Measurements from ENCODE around the gene INF2. TPM values are rescaled to one million over a fixed set of nuclear protein-coding genes. Genes with fewer than 3 reads are reported as not detected.

The INF2 gene
- total and polyA plus RNA-seq, 2 donors (not counting 3 experiments of a cell fraction or from before 2014, with no cell fraction given) = 55.3 to 124 TPM

- DNase-seq (ENCODE audit: low read depth, low spot score) (no peak), FAIRE-seq (no peak)
- Histone ChIP-seq H3K79me2 (ENCODE audit: control insufficient read depth, insufficient read depth, low read length) (peaks cover 78% of the 10 kb centered on the region), H3K9me1 (replicated peaks; ENCODE audit: control insufficient read depth, extremely low read depth, insufficient read depth, low read length) (no peaks in the 10 kb centered on the region), H3K9ac (replicated peaks; ENCODE audit: extremely low read depth, insufficient read depth, low read length) (no peak overlapping the region), H3K4me3 (replicated peaks in 1 of 3; ENCODE audit: insufficient read depth in 1 of 3, low read depth in 1 of 3, low read length in 3 of 3) (no peak overlapping the region), H3K4me1 (ENCODE audit: control insufficient read depth, extremely low read depth, insufficient read depth, low read length) (peaks cover 41% of the 10 kb centered on the region), H2AFZ (ENCODE audit: low read depth, low read length) (no peak overlapping the region), H4K20me1 (replicated peaks; ENCODE audit: control insufficient read depth, extremely low read depth, insufficient read depth, low read length) (no peaks in the 10 kb centered on the region), H3K27me3 (ENCODE audit: control insufficient read depth in 2 of 2, insufficient read depth in 2 of 2, low read length in 2 of 2) (no peaks in the 10 kb centered on the region), H3K4me2 (ENCODE audit: insufficient read depth, low read length) (no peak overlapping the region), H3K27ac (ENCODE audit: insufficient read depth, low read depth, low read length) (no peak overlapping the region), H3K36me3 (ENCODE audit: control insufficient read depth in 2 of 2, extremely low read depth in 1 of 2, insufficient read depth in 2 of 2, low read length in 2 of 2) (peaks cover 2 to 6% of the 10 kb centered on the region in 2 experiments), H3K9me3 (replicated peaks; ENCODE audit: control insufficient read depth, insufficient read depth, low read length) (no peaks in the 10 kb centered on the region)
- TF ChIP-seq FOS (IDR thresholded peaks at IDR 0.05; ENCODE audit: borderline replicate concordance, insufficient read depth, low read length) = no peak
- TF ChIP-seq, protein P1, sequence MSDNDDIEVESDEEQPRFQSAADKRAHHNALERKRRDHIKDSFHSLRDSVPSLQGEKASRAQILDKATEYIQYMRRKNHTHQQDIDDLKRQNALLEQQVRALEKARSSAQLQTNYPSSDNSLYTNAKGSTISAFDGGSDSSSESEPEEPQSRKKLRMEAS (IDR thresholded peaks at IDR 0.05; ENCODE audit: insufficient read depth, insufficient read length) = no peak
- intact Hi-C loops (cut with micrococcal nuclease) (no loop called here), dilution Hi-C loops (cut with MboI; ENCODE audit: extremely low pct_ligation_motif_present, low sequenced_read_pairs) (no loop called here)
- no TSS peak for BruUV-seq (replicated peaks)
- CTCF ChIA-PET = no interaction called here
- POLR2A ChIA-PET = no interaction called here
Measured at GRCh38 chr14:104692261-104692938, 3.0 kb downstream of the INF2 start.

DNA sequence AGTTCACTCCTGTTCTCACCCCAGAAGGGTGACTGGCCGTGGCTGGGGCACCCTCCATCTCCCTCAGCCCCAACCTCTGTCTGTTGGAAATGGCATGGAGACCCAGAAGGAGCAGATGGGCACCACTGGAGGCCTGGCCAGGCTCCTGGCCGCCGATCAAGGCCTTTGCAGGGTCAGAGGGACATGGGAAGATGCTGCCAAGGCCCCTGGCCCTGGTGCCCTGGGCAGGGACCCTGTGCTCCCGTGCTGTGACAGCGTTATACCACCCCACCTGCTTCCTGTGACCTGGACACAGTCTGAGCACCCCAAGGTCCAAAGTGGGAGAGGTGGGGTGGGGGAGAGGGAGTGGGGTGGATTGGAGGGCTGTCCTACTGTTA lies 3.5 kb downstream of the INF2 start:
- Histone ChIP-seq H3K27me3 (ENCODE audit: control insufficient read depth in 2 of 2, insufficient read depth in 2 of 2, low read length in 2 of 2) (no peaks in the 10 kb centered on the region), H3K4me2 (ENCODE audit: insufficient read depth, low read length) (no peak overlapping the region), H3K9ac (replicated peaks; ENCODE audit: extremely low read depth, insufficient read depth, low read length) (no peak overlapping the region), H3K27ac (ENCODE audit: insufficient read depth, low read depth, low read length) (no peak overlapping the region), H2AFZ (ENCODE audit: low read depth, low read length) (no peak overlapping the region), H3K36me3 (ENCODE audit: control insufficient read depth in 2 of 2, extremely low read depth in 1 of 2, insufficient read depth in 2 of 2, low read length in 2 of 2) (peaks cover 2 to 6% of the 10 kb centered on the region in 2 experiments), H3K79me2 (ENCODE audit: control insufficient read depth, insufficient read depth, low read length) (peaks cover 83% of the 10 kb centered on the region), H3K9me3 (replicated peaks; ENCODE audit: control insufficient read depth, insufficient read depth, low read length) (no peaks in the 10 kb centered on the region), H3K4me1 (ENCODE audit: control insufficient read depth, extremely low read depth, insufficient read depth, low read length) (peaks cover 40% of the 10 kb centered on the region), H3K4me3 (replicated peaks in 1 of 3; ENCODE audit: insufficient read depth in 1 of 3, low read depth in 1 of 3, low read length in 3 of 3) (no peak overlapping the region), H3K9me1 (replicated peaks; ENCODE audit: control insufficient read depth, extremely low read depth, insufficient read depth, low read length) (no peaks in the 10 kb centered on the region), H4K20me1 (replicated peaks; ENCODE audit: control insufficient read depth, extremely low read depth, insufficient read depth, low read length) (no peaks in the 10 kb centered on the region)
- ChIA-PET POLR2A (no interaction called here), CTCF (no interaction called here)
- DNase-seq (ENCODE audit: low read depth, low spot score) (no peak), FAIRE-seq (no peak)
- TF ChIP-seq POLR2A (IDR thresholded peaks at IDR 0.05; ENCODE audit: low read depth, low read length) = no peak
- no peak for TF ChIP-seq CTCF (IDR thresholded peaks at IDR 0.05; ENCODE audit: extremely low read depth in 1 of 2, insufficient read depth in 1 of 2, low read depth in 1 of 2, low read length in 2 of 2)
- no peak for TF ChIP-seq POLR2AphosphoS5 (IDR thresholded peaks at IDR 0.05; ENCODE audit: insufficient read depth, low read depth, low read length)
- no peak for TF ChIP-seq EZH2 (IDR thresholded peaks at IDR 0.05; ENCODE audit: borderline replicate concordance, low read depth, low read length, severe bottlenecking)
- no peak for TF ChIP-seq MYC (IDR thresholded peaks at IDR 0.05; ENCODE audit: low read depth, low read length)
- TF ChIP-seq FOS (IDR thresholded peaks at IDR 0.05; ENCODE audit: borderline replicate concordance, insufficient read depth, low read length) = no peak
- dilution Hi-C loops (cut with MboI; ENCODE audit: extremely low pct_ligation_motif_present, low sequenced_read_pairs) (no loop called here), intact Hi-C loops (cut with micrococcal nuclease) (no loop called here)
- BruUV-seq (replicated peaks) = no TSS peak

All from endothelial cell of umbilical vein (primary cell).